Sigmoid colon (tissue), 4 donors: ENCODE measurements around the gene MED13L.

Source experiments
- EP300 ChIP-seq, 4 donors: sonication (generic); formaldehyde crosslinking; IDR thresholded peaks; one replicate each; pipeline ENCODE4 v1.6.1; 2017; ENCODE audit warnings: antibody characterized with exemption in 4 of 4
- POLR2A ChIP-seq, 2 donors: fragments of 450-650 bp; IDR thresholded peaks; one replicate each; pipeline ENCODE4 v1.6.1; 2016; ENCODE audit warnings: antibody characterized with exemption in 2 of 2, mild to moderate bottlenecking in 2 of 2, moderate library complexity in 2 of 2
- POLR2AphosphoS5 ChIP-seq, 4 donors: sonication (generic); formaldehyde crosslinking; IDR thresholded peaks; one replicate each; pipeline ENCODE4 v1.6.1; 2017; ENCODE audit warnings: antibody characterized with exemption in 4 of 4
- TF ChIP-seq, protein P1 (sequence below), 4 experiments: fragments of 450-650 bp in 3 of 4; fragments of 200-600 bp in 1 of 4; IDR thresholded peaks; one replicate each; pipeline ENCODE4 v1.5.1; 2016 to 2019; ENCODE audit warnings: antibody characterized with exemption in 4 of 4, mild to moderate bottlenecking in 3 of 4, moderate library complexity in 2 of 4

DNA sequence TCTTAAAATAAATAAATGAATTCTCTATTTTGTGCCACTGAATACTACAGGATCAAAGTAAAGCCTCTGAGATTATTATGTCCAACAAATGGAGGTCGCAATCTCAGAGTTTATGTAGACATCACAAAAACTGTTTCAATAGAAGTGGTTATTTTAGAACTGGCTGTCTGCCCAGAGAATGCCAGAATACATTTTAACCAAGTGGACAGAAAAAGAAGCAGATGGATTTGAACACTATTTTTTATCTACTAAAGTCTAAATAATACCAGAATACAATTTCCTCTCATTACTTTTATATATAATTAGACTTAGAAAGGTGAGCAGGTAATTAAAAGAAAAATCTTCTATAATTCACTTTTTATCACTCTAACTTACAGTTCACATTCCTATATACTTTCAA is 118.3 kb downstream of the MED13L start:
- TF ChIP-seq, protein P1, sequence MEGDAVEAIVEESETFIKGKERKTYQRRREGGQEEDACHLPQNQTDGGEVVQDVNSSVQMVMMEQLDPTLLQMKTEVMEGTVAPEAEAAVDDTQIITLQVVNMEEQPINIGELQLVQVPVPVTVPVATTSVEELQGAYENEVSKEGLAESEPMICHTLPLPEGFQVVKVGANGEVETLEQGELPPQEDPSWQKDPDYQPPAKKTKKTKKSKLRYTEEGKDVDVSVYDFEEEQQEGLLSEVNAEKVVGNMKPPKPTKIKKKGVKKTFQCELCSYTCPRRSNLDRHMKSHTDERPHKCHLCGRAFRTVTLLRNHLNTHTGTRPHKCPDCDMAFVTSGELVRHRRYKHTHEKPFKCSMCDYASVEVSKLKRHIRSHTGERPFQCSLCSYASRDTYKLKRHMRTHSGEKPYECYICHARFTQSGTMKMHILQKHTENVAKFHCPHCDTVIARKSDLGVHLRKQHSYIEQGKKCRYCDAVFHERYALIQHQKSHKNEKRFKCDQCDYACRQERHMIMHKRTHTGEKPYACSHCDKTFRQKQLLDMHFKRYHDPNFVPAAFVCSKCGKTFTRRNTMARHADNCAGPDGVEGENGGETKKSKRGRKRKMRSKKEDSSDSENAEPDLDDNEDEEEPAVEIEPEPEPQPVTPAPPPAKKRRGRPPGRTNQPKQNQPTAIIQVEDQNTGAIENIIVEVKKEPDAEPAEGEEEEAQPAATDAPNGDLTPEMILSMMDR (IDR thresholded peaks at IDR 0.05) = no peak
- TF ChIP-seq POLR2A (IDR thresholded peaks at IDR 0.05) = no peak
- no peak for TF ChIP-seq EP300 (IDR thresholded peaks at IDR 0.05)
- no peak for TF ChIP-seq POLR2AphosphoS5 (IDR thresholded peaks at IDR 0.05)
